OCI-LY7 (cell line): Measurements from ENCODE around the gene NAB2. TPM values are rescaled to one million over a fixed set of nuclear protein-coding genes. Genes with fewer than 3 reads are reported as not detected.

Experiments used
- BruUV-seq: library from RNA; stranded (reverse); fragments of 400-500 nt; replicated peaks from 2 replicates; lab custom pipeline; 2021; lab: Mats Ljungman, UMichigan
- CTCF ChIA-PET: fragments of 300-600 bp; sonication (Branson Sonifier 250); formaldehyde crosslinking; loops from one replicate; lab custom pipeline; 2022; ENCODE audit warnings: antibody characterized with exemption; ENCODE audit not compliant: unreplicated experiment; lab: Charles Lee
- POLR2A ChIA-PET: fragments of 300-600 bp; sonication (Branson Sonifier 250); formaldehyde crosslinking; loops from one replicate; lab custom pipeline; 2022; ENCODE audit warnings: antibody characterized with exemption; lab: Charles Lee
- DNase-seq: peaks from one replicate; pipeline ENCODE4 v3.0.0-alpha.2; 2015; ENCODE audit warnings: low spot score
- H2AFZ ChIP-seq: fragments of 200-600 bp; sonication (generic), shearing (Covaris generic); 2 replicates; pipeline ENCODE4 v1.6.1; 2014; ENCODE audit warnings: mild to moderate bottlenecking, antibody characterized with exemption, low read length, moderate library complexity
- H3K27ac ChIP-seq: fragments of 200-600 bp; sonication (generic); 2 replicates; pipeline ENCODE4 v1.5.1; 2014; ENCODE audit warnings: mixed run types, low read depth, mild to moderate bottlenecking, moderate library complexity, low read length, inconsistent platforms; ENCODE audit not compliant: poor library complexity, severe bottlenecking
- H3K36me3 ChIP-seq: fragments of 200-600 bp; sonication (generic); 2 replicates; pipeline ENCODE4 v1.6.1; 2014; ENCODE audit warnings: mild to moderate bottlenecking, antibody characterized with exemption, low read length, moderate library complexity, mixed read lengths; ENCODE audit not compliant: insufficient read depth
- H3K4me1 ChIP-seq: fragments of 200-600 bp; sonication (generic); 2 replicates; pipeline ENCODE4 v1.5.1; 2014; ENCODE audit warnings: mild to moderate bottlenecking, low read length; ENCODE audit not compliant: insufficient read depth, poor library complexity, severe bottlenecking
- H3K4me2 ChIP-seq: fragments of 200-600 bp; sonication (generic); 2 replicates; pipeline ENCODE4 v1.6.1; 2014; ENCODE audit warnings: mild to moderate bottlenecking, low read length
- H3K4me3 ChIP-seq: fragments of 200-600 bp; sonication (generic); 2 replicates; pipeline ENCODE4 v1.5.1; 2014; ENCODE audit warnings: mild to moderate bottlenecking, low read depth, low read length; ENCODE audit not compliant: poor library complexity, severe bottlenecking
- H3K79me2 ChIP-seq: fragments of 200-600 bp; sonication (generic); 2 replicates; pipeline ENCODE4 v1.6.1; 2016; ENCODE audit warnings: low read depth, mild to moderate bottlenecking, low read length, moderate library complexity, mixed read lengths; ENCODE audit not compliant: insufficient read depth
- H3K9me2 ChIP-seq: fragments of 200-600 bp; sonication (generic); 2 replicates; pipeline ENCODE4 v1.6.1; 2016; ENCODE audit warnings: mild to moderate bottlenecking, low read length, mixed read lengths; ENCODE audit not compliant: insufficient read depth
- H3K9me3 ChIP-seq: fragments of 200-600 bp; sonication (generic); 2 replicates; pipeline ENCODE4 v1.6.1; 2014; ENCODE audit warnings: mild to moderate bottlenecking, mixed run types, low read length, mixed read lengths
- H4K20me1 ChIP-seq: fragments of 200-600 bp; sonication (generic); 2 replicates; pipeline ENCODE4 v1.6.1; 2014; ENCODE audit warnings: mild to moderate bottlenecking, antibody characterized with exemption, low read length, moderate library complexity, mixed read lengths; ENCODE audit not compliant: insufficient read depth
- EZH2phosphoT487 ChIP-seq: fragments of 200-600 bp; sonication (generic); IDR thresholded peaks from 2 replicates; pipeline ENCODE4 v1.6.1; 2018; ENCODE audit warnings: low read depth, borderline replicate concordance, mild to moderate bottlenecking, mixed run types, antibody characterized with exemption, low read length, moderate library complexity, mixed read lengths
- intact Hi-C: fragments of 100-400 bp; cut with micrococcal nuclease; formaldehyde crosslinking; loops from one replicate; pipeline ENCODE4 v1.10.0; 2022; ENCODE audit not compliant: unreplicated experiment
- total RNA-seq, 2 experiments: library from RNA; depleted of rRNA in 1 of 2; stranded (reverse); fragments of >200 nt in 1 of 2; shearing (Covaris generic) in 1 of 2; gene quantifications; 2 replicates each; pipeline ENCODE4 v1.2.3, GENCODE V29; 2014 to 2022
- TF ChIP-seq, protein P1 (sequence below): fragments of 200-600 bp; sonication (generic); conservative IDR thresholded peaks from 2 replicates; pipeline ENCODE4 v1.5.1; 2014; ENCODE audit warnings: mild to moderate bottlenecking, antibody characterized with exemption, low read length, moderate library complexity, mixed read lengths

The NAB2 gene
- total RNA-seq, 2 experiments from 2014 or later, result 6.8 to 8.5 TPM

DNA sequence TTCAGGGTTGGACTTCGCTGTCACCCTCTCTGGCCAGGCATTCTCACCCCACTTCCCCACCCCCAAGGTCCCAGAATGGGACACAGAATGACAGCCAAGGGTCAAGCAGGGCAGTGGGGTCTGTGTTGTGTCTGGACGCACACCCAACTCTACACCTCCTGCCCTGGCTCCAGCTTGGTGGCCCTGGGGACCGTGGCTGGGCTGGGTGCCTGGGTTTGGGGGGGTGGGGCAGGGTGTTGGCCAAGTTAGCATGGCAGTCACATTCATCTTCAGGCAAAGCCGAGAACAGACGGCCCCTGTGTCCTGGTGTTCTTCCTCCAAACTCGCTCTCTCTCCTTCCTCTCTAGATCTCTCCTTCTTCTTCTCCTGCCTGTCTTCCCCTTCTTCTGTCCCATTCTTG lies 45.0 kb downstream of the NAB2 start:
- no peak overlapping the region for H2AFZ ChIP-seq
- H3K27ac ChIP-seq, result no peak overlapping the region
- no TSS peak for BruUV-seq
- POLR2A ChIA-PET, result no interaction called here
- CTCF ChIA-PET, result interaction anchor here (0.6 kb wide), 2 partner anchors 32 to 49 kb away, joined by 3 to 13 read pairs; no protein-coding TSS in a partner anchor
- H3K79me2 ChIP-seq, result no peaks in the 10 kb centered on the region
- no peak overlapping the region for H3K4me2 ChIP-seq
- TF ChIP-seq, protein P1, sequence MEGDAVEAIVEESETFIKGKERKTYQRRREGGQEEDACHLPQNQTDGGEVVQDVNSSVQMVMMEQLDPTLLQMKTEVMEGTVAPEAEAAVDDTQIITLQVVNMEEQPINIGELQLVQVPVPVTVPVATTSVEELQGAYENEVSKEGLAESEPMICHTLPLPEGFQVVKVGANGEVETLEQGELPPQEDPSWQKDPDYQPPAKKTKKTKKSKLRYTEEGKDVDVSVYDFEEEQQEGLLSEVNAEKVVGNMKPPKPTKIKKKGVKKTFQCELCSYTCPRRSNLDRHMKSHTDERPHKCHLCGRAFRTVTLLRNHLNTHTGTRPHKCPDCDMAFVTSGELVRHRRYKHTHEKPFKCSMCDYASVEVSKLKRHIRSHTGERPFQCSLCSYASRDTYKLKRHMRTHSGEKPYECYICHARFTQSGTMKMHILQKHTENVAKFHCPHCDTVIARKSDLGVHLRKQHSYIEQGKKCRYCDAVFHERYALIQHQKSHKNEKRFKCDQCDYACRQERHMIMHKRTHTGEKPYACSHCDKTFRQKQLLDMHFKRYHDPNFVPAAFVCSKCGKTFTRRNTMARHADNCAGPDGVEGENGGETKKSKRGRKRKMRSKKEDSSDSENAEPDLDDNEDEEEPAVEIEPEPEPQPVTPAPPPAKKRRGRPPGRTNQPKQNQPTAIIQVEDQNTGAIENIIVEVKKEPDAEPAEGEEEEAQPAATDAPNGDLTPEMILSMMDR, result no peak
- no peak for TF ChIP-seq EZH2phosphoT487
- H3K4me3 ChIP-seq, result no peak overlapping the region
- intact Hi-C loops, result no loop called here
- no peaks in the 10 kb centered on the region for H3K9me3 ChIP-seq
- H3K36me3 ChIP-seq, result no peaks in the 10 kb centered on the region
- no peaks in the 10 kb centered on the region for H4K20me1 ChIP-seq
- no peak for DNase-seq
- H3K4me1 ChIP-seq, result peaks cover under 1% of the 10 kb centered on the region
- no peaks in the 10 kb centered on the region for H3K9me2 ChIP-seq

GRCh38 chr12:57134949-57135348 lies 46.0 kb downstream of the NAB2 start:
- Histone ChIP-seq H2AFZ (no peak overlapping the region), H3K4me3 (no peak overlapping the region), H3K36me3 (no peaks in the 10 kb centered on the region), H3K4me1 (no peaks in the 10 kb centered on the region), H3K9me3 (no peaks in the 10 kb centered on the region), H3K4me2 (no peak overlapping the region), H4K20me1 (no peaks in the 10 kb centered on the region), H3K79me2 (no peaks in the 10 kb centered on the region), H3K9me2 (no peaks in the 10 kb centered on the region), H3K27ac (no peak overlapping the region)
- DNase-seq, result no peak
- ChIA-PET CTCF (no interaction called here), POLR2A (no interaction called here)
- no TSS peak for BruUV-seq
- TF ChIP-seq EZH2phosphoT487, result no peak
- TF ChIP-seq, protein P1, result no peak
- intact Hi-C loops, result no loop called here

- Histone ChIP-seq H3K36me3 (no peaks in the 10 kb centered on the region), H4K20me1 (no peaks in the 10 kb centered on the region), H3K79me2 (no peaks in the 10 kb centered on the region), H3K27ac (no peak overlapping the region), H2AFZ (no peak overlapping the region), H3K9me3 (no peaks in the 10 kb centered on the region), H3K4me3 (no peak overlapping the region), H3K4me1 (no peaks in the 10 kb centered on the region), H3K4me2 (no peak overlapping the region), H3K9me2 (no peaks in the 10 kb centered on the region)
- intact Hi-C loops, result no loop called here
- TF ChIP-seq EZH2phosphoT487, result no peak
- TF ChIP-seq, protein P1, result no peak
- no peak for DNase-seq
- no TSS peak for BruUV-seq
- CTCF ChIA-PET, result interaction anchor here (0.6 kb wide), 1 partner anchor 311 kb away, joined by 3 read pairs; no protein-coding TSS in a partner anchor
- POLR2A ChIA-PET, result no interaction called here
These were observed 46.8 kb downstream of the NAB2 start for GRCh38 chr12:57135527-57136326.
